Measurements from ENCODE around the gene TRIP10. TPM values are rescaled to one million over a fixed set of nuclear protein-coding genes. Genes with fewer than 3 reads are reported as not detected.

The TRIP10 gene
- total and polyA plus RNA-seq, 2 of the 8 experiments (the other 6 are each of a cell fraction or from before 2014, with no cell fraction given): 27.8 to 69.5 TPM

GRCh38 chr19:6769006-6769619, 29.6 kb downstream of the TRIP10 start:
- ChIA-PET POLR2A (ENCODE audit: partially characterized antibody) (interaction anchor here (1.2 to 4.5 kb wide), 4 partner anchors 9 to 54 kb away, joined by 3 to 32 read pairs (median 4); partner anchors contain the start of gene GPR108), CTCF (ENCODE audit: partially characterized antibody) (interaction anchor here (0.6 to 4.4 kb wide), 29 partner anchors 9 to 643 kb away, joined by 3 to 31 read pairs (median 3); partner anchors contain the start of genes DENND1C, GPR108 and TNFSF9)
- Histone ChIP-seq H3K14ac (ENCODE audit: insufficient read length) (no peak overlapping the region), H3K23me2 (ENCODE audit: low read depth, low read length) (peaks cover 15% of the 10 kb centered on the region), H2AFZ (ENCODE audit: low read length) (no peak overlapping the region), H3K27ac (ENCODE audit: low read depth, low read length) (no peak overlapping the region), H3K79me2 (ENCODE audit: control insufficient read depth in 1 of 2, insufficient read depth in 2 of 2, low read length in 2 of 2) (peaks cover 0 to 6% of the 10 kb centered on the region in 2 experiments; a peak in 2 of 4 replicates), H2BK20ac (ENCODE audit: low read length) (no peak overlapping the region), H3K4me3 (ENCODE audit: extremely low read depth in 1 of 4, insufficient read depth in 2 of 4, low read depth in 3 of 4, low read length in 4 of 4) (no peak overlapping the region), H3K4ac (replicated peaks; ENCODE audit: insufficient read length, low read depth, low read length) (no peak overlapping the region), H2BK15ac (ENCODE audit: low read length) (no peak overlapping the region), H3K79me1 (ENCODE audit: low read depth, low read length) (peaks cover 10% of the 10 kb centered on the region), H3K9me3 (ENCODE audit: insufficient read depth in 2 of 2, low read depth in 1 of 2, low read length in 1 of 2) (no peaks in the 10 kb centered on the region), H2BK12ac (ENCODE audit: low read depth, low read length) (no peak overlapping the region), H2BK5ac (ENCODE audit: low read depth, low read length) (no peak overlapping the region), H3K18ac (ENCODE audit: extremely low read depth, low read length) (no peak overlapping the region), H2AK5ac (ENCODE audit: low read depth, low read length) (no peak overlapping the region), H4K5ac (ENCODE audit: insufficient read length, low read depth, low read length) (no peak overlapping the region), H3K4me2 (ENCODE audit: insufficient read depth in 1 of 2, low read depth in 2 of 2, low read length in 2 of 2) (no peak overlapping the region), H4K91ac (replicated peaks; ENCODE audit: insufficient read length, low read length) (no peak overlapping the region), H3K4me1 (replicated peaks in 1 of 4; ENCODE audit: control insufficient read depth in 3 of 4, insufficient read depth in 4 of 4, low read length in 3 of 4) (peaks cover 3 to 13% (median 8%) of the 10 kb centered on the region in 4 experiments), H4K20me1 (replicated peaks in 1 of 2; ENCODE audit: control insufficient read depth in 1 of 2, insufficient read depth in 2 of 2, low read length in 2 of 2) (no peaks in the 10 kb centered on the region), H4K8ac (ENCODE audit: extremely low read depth, insufficient read depth, low read length) (no peak overlapping the region), H3K56ac (replicated peaks; ENCODE audit: insufficient read length, low read depth, low read length) (no peak overlapping the region), H2BK120ac (replicated peaks; ENCODE audit: low read depth, low read length) (no peak overlapping the region), H3K9ac (replicated peaks in 1 of 4; ENCODE audit: extremely low read depth in 1 of 4, low read depth in 3 of 4, low read length in 3 of 4) (no peak overlapping the region), H3K23ac (ENCODE audit: insufficient read length) (no peak overlapping the region), H3K36me3 (ENCODE audit: control insufficient read depth in 2 of 4, insufficient read depth in 4 of 4, low read length in 3 of 4) (no peaks in the 10 kb centered on the region), H3K27me3 (replicated peaks in 1 of 4; ENCODE audit: control insufficient read depth in 3 of 4, extremely low read depth in 1 of 4, insufficient read depth in 3 of 4, low read length in 3 of 4) (no peaks in the 10 kb centered on the region)
- peak in 1 of 2 experiments; percentile 56 for DNase-seq (ENCODE audit: low read depth in 1 of 2, low spot score in 2 of 2)
- 70% methylated on average over 11 of the region's 11 CpGs; no CpG with 5 or more reads in 1 of the 2 experiments for WGBS, 2 experiments (ENCODE audit: extremely low coverage in 1 of 2, insufficient coverage in 1 of 2, insufficient read length in 1 of 2, insufficient replicate concordance in 2 of 2, low coverage in 1 of 2, low lambda C conversion rate in 2 of 2, missing lambda C conversion rate in 1 of 2)
- FAIRE-seq: no peak
- TF ChIP-seq JUND (IDR thresholded peaks at IDR 0.05; ENCODE audit: low read length) (no peak), KDM1A (IDR thresholded peaks at IDR 0.05; ENCODE audit: borderline replicate concordance, low read length) (0 out of 2 replicates have a peak, but pooled peaks have one; percentile 14), RAD21 (IDR thresholded peaks at IDR 0.05 in 1 of 2, conservative IDR thresholded peaks at IDR 0.05 in 1 of 2; ENCODE audit: low read depth in 2 of 2, low read length in 2 of 2) (peak; percentile 67 to 74), CTCF (IDR thresholded peaks at IDR 0.05; ENCODE audit: control extremely low read depth in 1 of 3, insufficient read depth in 1 of 3, low read depth in 1 of 3, low read length in 3 of 3) (peak; percentile 17 to 61 (median 53))
